HT1080 (cell line): ENCODE data around the gene USP53. TPM values are rescaled to one million over a fixed set of nuclear protein-coding genes. Genes with fewer than 3 reads are reported as not detected.
"Not testable (repeated sequence)": the region's sequence is repeated elsewhere in the genome, so short reads cannot be mapped to it uniquely, and the experiment has no call there.

Experiments
- DNase-seq: peaks from one replicate; pipeline ENCODE4 v3.0.0-alpha.2; 2015; ENCODE audit warnings: low read depth
- total RNA-seq: library from RNA; depleted of rRNA; stranded (reverse); fragments of >200 nt; shearing (Covaris generic); gene quantifications from 2 replicates; pipeline ENCODE4 v1.2.3, GENCODE V29; 2014

USP53 gene
- total RNA-seq, 1 experiment from 2014 or later = 18.5 TPM

DNA sequence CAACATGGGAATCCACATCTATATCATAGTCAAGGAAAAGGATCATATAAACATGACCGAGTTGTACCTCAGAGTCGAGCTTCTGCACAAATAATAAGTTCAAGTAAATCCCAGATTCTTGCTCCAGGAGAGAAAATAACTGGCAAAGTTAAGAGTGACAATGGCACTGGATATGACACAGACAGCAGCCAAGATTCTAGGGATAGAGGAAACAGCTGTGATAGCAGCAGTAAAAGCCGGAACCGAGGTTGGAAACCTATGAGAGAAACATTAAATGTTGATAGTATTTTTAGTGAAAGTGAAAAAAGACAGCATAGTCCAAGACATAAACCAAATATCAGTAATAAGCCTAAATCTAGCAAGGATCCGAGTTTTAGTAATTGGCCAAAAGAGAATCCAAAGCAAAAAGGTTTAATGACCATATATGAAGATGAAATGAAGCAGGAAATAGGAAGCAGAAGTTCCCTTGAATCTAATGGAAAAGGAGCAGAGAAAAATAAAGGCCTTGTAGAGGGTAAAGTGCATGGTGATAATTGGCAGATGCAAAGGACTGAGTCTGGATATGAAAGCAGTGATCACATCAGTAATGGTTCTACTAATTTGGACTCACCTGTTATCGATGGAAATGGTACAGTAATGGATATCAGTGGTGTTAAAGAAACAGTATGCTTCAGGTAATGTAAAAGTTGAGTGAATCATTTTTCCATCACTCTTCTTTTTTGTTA lies 59.0 kb downstream of the USP53 start:
- no peak for DNase-seq

DNA sequence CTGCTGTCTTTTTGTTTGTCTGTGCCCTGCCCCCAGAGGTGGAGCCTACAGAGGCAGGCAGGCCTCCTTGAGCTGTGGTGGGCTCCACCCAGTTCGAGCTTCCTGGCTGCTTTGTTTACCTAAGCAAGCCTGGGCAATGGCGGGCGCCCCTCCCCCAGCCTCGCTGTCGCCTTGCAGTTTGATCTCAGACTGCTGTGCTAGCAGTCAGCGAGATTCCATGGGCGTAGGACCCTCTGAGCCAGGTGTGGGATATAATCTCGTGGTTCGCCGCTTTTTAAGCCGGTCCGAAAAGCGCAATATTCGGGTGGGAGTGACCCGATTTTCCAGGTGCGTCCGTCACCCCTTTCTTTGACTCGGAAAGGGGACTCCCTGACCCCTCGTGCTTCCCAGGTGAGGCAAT lies 67.0 kb downstream of the USP53 start:
- not testable (repeated sequence) for DNase-seq

DNA sequence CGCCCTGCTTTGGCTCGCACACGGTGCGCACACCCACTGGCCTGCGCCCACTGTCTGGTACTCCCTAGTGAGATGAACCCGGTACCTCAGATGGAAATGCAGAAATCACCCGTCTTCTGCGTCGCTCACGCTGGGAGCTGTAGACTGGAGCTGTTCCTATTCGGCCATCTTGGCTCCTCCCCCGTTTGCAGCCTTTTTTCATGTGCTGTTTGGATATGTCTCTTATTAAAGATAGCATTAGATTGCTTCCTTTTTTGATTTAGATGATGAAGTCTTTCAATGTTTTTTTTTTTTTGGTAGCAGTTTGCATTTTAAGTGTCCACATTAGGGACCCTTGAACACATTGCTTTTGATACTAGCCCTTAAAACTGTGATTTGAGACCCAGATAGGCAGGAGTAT lies 67.4 kb downstream of the USP53 start:
- DNase-seq = not testable (repeated sequence)

DNA sequence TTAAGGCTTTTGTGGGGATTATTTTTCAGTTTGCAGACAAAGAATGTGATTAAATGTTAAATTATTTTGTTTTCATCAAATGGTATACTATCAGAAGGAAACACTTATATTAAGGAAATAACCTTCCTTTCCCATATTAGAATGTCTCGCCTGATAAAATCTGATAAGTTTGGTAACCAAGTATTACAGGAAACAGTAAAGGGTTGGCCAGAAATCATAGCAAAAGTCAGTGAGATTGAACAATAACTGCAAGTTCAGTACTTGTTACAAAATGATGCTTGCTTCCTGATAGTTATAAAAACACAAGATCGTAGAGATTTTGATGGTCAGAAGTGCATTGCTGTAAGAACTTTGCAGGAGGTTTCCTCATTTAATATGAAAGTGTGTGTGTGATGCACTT lies 68.9 kb downstream of the USP53 start:
- DNase-seq = no peak

DNA sequence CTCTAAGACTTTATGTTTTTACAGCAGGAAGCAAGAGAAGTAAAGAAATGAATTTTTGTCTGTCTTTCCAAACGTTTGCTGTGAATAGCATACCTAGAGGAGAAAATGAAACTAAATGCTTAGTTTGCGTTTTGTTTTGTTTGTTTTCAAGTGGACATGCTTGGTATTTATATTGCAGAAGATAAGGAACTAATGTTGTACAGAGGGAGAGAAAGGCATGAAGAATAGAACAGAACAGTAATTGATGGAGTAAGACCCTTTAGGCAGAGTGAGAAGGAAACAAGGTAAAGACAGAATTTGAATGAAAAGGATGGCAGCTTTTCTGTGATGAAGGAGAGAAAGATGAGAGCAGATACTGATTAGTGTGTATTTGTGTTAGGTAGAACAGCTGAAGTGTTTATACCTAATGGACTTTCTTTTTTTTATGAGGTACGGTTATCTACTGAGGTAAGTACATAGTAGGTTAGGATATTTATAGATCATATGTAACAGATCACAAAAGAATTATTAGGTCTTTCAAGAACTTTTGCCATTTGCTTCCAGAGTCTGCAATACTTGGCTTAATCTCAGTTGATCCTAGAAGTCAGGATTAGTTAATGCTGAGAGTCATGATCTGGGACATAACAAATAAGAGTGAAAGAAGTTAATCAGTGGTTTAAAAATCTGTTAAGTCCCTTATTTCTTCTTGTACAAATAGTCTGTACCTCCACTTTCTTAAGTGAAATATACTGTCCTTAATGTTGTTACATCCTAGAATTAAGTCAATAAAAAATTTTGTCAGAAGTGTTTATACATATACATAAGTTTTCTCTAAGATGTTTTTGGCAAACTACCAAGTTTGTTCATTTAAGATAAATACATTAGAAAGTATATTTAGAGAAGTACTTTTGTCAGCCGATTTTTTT lies 72.6 kb downstream of the USP53 start:
- DNase-seq = peak; percentile 19

DNA sequence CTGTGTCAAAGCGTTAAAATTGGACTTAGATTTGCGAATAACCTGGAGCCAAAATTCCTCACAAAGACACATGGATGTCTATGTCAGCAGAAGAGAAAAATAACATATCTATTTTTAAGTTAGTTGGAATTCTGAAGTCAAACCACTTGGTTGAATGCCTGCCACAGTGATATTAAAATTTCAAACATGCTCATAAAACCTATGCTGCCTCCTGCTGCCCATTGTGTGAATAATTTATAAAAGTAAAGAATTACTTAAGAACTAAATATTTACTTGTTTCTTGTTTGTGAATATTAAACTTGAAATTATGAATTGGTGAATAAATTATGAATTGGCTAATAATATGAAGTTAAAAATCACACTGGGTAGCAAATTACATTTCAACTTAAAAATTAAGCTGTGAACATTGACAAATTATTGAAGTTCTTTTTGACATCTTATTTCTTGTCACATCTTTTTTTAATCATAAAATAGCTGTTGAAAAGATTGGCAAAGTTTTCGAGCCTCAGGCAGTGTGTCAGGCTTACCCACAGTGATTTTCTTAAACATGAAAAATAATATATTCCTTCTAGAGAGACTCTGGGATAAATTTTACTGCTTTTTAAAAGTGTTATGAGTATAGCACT lies 74.0 kb downstream of the USP53 start:
- DNase-seq = peak; percentile 47

DNA sequence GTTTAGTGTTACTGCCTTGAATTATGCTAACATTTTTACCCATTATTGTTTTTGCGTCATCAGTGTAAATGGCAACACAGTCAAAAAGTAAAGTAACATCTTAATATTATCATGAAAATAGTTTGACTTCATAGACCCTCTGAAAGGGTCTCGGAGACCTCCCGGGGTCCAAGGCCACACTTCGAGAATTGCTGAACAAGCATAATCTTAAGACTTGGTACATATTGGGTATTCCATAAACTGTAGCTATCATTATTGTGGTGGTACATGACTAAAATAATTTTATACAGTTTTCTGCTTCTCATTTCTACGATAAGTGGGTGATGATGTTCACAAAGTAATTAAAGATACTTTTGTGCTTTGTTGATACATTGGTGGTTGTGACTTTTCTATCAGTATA lies 76.8 kb downstream of the USP53 start:
- no peak for DNase-seq

DNA sequence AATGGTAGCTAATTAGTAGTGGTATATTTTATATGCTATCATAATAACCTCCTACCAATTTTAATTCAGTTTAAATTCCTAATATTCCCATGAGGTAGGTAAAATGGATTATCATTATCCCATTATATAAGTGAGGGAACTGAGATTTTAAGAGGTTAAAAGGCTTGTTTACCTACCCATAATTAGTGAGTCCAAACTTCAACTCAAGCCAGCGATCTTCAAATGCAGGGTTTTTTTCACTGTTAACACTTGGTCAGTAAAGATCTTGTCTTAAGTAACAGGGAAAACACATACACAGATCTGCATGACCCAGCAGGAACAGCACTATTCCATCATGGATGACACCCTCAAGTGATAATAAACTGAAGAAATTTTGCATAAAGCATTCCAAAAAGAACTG lies 78.1 kb downstream of the USP53 start:
- DNase-seq = no peak

DNA sequence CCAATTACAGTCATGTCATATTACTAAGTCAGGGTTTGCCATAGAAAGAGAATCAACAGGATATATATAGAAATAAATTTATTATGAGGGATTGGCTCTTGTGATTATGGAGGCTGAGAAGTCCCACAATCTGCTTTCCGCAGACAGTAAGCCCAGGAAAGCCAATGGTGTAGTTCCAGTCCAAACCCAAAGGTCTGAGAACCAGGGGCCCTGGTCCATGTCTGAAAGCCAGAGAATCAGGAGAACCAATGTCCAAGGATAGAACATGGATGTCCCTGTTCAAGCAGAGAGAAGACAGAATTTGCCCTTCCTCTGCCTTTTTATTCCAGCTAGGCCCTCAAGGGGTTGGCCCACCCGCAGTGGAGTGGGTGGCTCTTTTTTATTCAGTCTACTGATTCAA lies 83.8 kb downstream of the USP53 start:
- no peak for DNase-seq

DNA sequence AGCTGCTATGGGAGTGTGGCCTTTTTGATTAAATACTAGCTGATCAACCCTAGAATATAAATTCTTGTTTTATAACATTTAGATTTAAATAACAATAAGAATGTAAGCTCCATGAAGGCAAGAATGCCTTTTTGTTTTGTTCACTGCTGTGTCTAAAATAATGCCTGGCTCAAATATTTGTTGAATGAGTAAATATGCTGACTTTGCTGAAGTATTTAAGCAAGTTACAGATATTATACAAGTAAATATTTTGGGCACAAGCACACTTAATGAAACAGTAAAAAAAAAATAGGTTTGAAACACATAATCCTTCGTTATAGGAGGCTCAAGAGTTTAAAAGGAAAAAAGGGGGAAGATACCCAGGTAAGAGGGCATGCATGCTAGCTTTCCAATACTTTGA lies 85.3 kb downstream of the USP53 start:
- DNase-seq = no peak

DNA sequence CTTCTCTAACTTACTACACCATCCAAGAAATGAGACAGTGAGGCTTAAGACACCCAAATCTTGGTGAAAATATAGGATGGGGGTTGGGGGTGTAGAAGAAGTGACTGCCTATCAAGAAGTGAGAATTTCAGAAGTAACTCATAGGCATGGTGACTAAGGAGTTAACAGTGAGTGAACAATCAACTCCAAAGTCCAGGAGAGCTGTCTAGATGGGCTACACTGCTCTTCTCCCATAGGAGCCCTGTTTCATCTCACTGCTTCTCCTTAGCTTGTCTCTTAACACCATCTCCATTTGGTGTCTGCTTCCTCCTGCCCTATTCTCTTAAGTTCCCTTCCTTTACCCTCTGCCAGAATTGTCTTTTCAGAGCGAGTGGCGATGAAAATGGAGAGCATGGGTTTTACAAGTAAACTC lies 86.8 kb downstream of the USP53 start:
- peak; percentile 11 for DNase-seq

DNA sequence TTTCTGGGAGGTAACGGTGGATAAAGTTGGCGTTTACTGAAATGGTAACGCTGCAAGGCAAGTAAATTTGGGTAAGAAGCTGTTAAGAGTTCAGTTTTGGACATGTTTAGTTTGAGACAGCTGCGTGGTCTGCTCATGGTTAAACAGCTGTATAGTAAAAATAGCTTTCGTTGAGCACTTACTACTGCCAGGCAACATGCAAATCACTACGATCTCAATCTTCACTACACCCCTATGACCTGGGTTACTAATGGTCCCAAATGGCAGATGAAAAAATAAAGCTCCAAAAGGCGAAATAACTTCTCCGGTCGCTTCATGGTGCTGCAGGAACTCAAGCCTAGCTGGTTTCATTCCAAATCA lies 87.2 kb downstream of the USP53 start:
- peak; percentile 10 for DNase-seq

DNA sequence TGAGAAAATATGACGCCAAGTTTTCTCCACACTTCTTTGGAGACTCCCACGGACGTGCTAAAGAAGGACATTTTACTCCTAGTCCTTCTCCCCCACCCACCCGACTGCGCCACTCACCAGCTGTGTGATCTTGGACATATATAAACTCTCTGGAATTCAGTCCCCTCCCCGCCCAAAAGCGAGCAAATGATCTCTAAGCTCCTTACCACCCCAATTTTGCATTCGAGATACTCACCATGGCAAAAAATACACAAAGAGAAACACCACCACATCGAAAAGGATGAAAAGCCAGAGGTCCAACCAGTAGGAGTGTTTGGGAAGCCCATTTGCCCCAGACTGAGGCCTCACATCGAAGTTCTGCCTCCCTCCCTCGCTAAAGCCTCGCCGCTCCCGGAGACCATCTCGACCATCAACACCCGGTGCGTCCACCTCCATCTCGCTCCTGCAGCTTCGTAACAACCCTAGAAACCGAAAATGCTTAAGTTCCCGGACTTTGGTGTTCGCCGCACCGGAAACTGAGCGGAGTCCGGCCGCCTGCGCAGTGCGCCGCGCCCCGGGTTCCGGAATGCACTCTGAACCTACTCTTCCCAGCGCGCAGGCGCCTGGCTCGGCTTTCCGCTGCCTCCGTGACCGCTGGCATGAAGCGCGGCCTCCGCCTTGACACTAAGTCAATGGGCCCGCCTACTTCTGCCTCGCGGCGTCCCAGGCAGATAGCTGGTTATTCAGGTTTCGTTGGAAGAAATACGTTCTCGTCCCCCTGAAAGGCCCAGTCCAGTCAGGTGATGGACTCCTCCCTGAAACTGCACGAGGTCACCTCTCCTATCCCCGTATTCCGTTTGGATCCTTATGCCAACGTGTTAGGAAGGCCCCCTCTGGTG lies 87.8 kb downstream of the USP53 start:
- DNase-seq = peak; percentile 90

DNA sequence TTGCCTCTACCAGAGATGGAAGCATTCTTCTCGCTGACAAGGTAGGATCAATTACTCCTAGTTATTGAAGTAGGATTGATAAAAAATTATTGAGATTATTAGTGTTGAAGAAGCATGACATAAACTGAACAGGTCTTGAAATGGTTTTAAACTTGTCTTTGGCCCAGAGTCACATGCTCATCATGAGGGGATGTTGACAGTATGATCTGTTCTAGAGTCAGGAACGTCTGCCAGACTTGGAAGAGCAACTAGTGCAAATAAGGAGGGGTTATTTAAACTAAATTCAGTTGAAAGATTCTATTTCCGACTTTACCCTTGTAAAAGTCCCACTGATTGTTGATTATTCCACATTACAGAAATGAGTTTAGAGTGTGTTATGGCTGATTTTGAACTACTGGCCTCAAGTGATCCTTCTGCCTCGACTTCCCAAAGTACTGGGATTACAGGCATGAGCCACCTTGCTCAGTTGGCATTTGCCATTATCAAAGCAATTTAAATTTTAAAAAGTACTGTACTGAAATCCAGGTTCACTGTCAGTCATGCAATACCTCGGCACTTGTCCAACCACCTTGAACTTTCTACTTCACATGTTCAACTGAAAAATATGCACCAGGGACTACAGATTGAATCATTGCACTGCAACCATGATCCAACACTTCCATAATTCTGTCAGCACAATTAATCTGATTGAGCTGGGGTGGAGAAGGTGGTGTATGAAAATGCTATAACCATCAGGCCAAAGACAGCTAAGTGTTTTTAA lies 89.7 kb downstream of the USP53 start:
- DNase-seq = no peak

DNA sequence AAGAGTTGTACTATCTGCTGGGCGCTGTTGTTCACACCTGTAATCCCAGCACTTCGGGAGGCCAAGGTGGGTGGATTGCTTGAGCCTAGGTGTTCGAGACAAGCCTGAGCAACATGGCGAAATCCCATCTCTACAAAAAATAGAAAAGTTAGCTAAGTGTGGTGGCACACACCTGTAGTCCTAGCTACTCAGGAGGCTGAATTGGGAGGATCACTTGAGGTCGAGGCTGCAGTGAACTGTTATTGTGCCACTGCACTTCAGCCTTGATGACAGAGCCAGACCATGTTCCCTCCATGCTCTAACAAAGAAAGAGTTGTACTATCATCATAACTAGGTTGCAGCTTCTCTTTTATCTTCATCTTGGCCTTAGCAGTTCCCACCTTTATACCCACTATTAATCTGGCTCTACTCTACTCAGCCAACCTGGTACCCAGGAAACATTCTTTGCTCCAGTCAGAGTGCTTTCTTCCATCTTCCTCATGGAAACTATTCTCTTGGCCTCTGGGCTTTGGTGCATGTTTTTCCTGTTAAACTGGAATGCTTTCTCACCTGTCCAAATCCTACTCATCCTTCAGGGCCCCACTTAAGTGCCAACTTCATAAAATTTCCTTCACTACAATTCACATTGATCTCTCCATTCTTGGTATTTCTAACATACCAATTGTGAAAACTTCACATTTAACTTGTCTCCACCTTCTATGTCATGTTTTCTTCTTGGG lies 91.2 kb downstream of the USP53 start:
- no peak for DNase-seq

DNA sequence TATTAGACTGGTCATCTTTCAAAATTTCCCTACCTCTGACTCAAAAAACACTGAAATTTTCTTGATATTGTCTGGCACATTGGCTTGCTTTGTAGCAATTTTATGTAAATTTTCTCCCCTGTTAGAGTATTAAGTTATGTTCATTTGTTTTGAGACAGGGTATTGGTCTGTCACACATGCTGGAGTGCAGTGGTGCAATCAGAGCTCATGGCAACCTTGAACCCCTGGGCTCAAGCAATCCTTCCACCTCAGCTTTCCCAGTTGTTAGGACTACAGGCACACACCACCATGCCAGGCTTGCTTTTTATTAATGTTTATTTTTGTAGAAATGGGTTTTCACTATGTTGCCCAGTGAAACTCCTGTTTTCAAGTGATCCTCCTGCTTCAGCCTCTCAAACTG lies 91.9 kb downstream of the USP53 start:
- no peak for DNase-seq

DNA sequence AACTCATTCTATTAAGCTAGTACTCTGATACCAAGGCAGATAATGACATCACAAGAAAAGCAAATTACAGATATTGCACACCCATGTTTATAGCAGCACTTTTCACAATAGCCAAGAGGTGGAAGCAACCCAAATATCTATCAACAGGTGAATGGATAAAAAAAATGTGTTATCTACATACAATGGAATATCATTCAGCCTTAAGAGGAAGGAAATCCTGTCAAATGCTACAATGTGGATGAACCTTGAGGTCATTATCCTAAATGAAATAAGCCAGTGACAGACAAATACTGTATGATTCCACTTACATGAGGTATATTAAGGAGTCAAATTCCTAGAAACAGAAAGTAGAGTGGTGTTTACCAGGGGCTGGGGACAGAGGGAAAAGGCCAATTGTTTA lies 95.1 kb downstream of the USP53 start:
- no peak for DNase-seq

DNA sequence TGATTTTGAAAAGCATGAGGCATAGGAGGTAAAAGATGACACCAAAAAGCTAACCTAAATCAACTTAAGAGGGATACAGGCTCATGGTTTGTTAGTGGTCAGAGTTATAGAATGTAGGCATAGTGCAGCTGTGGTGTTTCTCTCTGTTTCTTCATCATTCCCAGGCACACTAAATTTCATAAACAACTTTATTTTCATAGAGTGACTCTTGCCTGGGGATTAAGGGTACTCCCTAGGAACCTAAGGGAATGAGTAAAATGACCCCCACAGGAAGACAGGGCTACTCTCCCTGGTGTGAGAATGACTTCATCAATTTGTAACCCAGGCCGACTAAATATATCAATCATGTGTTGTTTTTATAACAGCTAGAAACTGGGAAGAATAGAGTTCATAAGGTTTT lies 98.3 kb downstream of the USP53 start:
- no peak for DNase-seq

DNA sequence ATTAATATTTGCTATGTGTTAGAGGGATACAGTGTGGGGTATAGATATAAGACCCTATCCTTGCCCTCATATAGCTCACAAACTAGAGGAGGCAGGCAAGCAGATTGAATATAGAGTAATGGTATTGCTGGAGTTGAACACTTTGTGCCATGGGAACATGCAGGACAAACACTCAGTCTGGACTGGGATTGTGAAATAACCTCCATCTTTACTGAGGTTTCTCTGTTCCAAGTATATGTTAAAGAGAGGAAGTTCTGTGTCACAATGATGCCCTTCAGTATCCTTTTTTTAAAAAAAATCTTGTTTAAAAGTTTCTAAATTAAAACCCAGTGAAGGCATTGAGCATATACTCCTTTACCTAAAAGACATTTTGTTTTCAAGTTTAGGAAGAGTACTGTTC lies 100.7 kb downstream of the USP53 start:
- DNase-seq = no peak

DNA sequence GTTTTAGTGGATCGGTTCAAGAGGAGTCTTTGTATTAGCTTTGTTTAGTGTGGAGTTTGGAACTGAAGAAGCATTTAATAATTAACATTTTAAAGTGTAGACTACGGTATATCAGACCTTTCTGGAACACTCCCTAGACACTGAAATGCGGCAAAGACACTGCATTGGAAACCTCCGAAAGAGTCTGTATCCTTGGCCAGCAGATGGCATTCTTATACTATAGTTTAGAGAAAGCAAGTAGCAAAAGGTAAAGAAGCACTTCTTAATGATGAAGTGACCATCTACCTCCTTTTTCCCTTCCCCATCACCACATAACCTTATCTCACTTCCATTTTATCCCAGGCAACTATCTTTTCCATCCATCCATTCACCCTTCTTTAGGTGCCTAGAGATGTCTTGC lies 101.8 kb downstream of the USP53 start:
- peak; percentile 50 for DNase-seq
